Nephron progenitor cell (in vitro differentiated cells): ENCODE results near the gene MIGA1.
"Not testable (repeated sequence)": the region's sequence is repeated elsewhere in the genome, so short reads cannot be mapped to it uniquely, and the experiment has no call there.

Source experiments
- DNase-seq: peaks from one replicate; pipeline ENCODE4 v3.0.0; 2021
- H3K27ac Mint-ChIP-seq: 2 replicates; pipeline ENCODE4 v1.8.0; 2021; ENCODE audit warnings: mild to moderate bottlenecking, moderate library complexity, mixed read lengths
- H3K27me3 Mint-ChIP-seq: 2 replicates; pipeline ENCODE4 v1.8.0; 2021; ENCODE audit warnings: mild to moderate bottlenecking, low read depth, mixed read lengths; ENCODE audit not compliant: poor library complexity
- H3K36me3 Mint-ChIP-seq: 2 replicates; pipeline ENCODE4 v1.8.0; 2021; ENCODE audit warnings: low read depth, mixed read lengths
- H3K4me1 Mint-ChIP-seq: 2 replicates; pipeline ENCODE4 v1.8.0; 2021; ENCODE audit warnings: mixed read lengths
- H3K4me3 Mint-ChIP-seq: 2 replicates; pipeline ENCODE4 v1.8.0; 2021; ENCODE audit warnings: mild to moderate bottlenecking, moderate library complexity, mixed read lengths
- H3K9me3 Mint-ChIP-seq: 2 replicates; pipeline ENCODE4 v1.8.0; 2021; ENCODE audit warnings: mild to moderate bottlenecking, moderate library complexity, mixed read lengths
- CTCF ChIP-seq: fragments of 200-600 bp; sonication (generic); IDR thresholded peaks from 2 replicates; pipeline ENCODE4 v1.5.0; 2021; ENCODE audit warnings: antibody characterized with exemption

Gene MIGA1

GRCh38 chr1:77779529-77780281 is at the start of gene MIGA1:
TSS of gene MIGA1 (plus strand) at chr1:77779649. CDS start at chr1:77783253, 3,604 bp downstream.
- H3K4me1 Mint-ChIP-seq = peaks cover 26% of the 10 kb centered on the region
- DNase-seq = peak; percentile 78
- TF ChIP-seq CTCF = no peak
- H3K36me3 Mint-ChIP-seq = peaks cover 18% of the 10 kb centered on the region
- H3K4me3 Mint-ChIP-seq = peak within 1 kb of the TSS; percentile 98
- peak within 1 kb of the TSS; percentile 90 for H3K27ac Mint-ChIP-seq
- peaks cover 15% of the 10 kb centered on the region for H3K27me3 Mint-ChIP-seq
- no peaks in the 10 kb centered on the region for H3K9me3 Mint-ChIP-seq

- TF ChIP-seq CTCF = no peak
- no peak for DNase-seq
- H3K27ac Mint-ChIP-seq = no peak overlapping the region
- H3K4me3 Mint-ChIP-seq = no peak overlapping the region
- H3K27me3 Mint-ChIP-seq = no peaks in the 10 kb centered on the region
- H3K4me1 Mint-ChIP-seq = peaks cover 12% of the 10 kb centered on the region
- no peaks in the 10 kb centered on the region for H3K9me3 Mint-ChIP-seq
- peaks cover 57% of the 10 kb centered on the region for H3K36me3 Mint-ChIP-seq
These were observed 47.4 kb upstream of the MIGA1 start for GRCh38 chr1:77732090-77732489.

GRCh38 chr1:77739235-77739634 is 40.2 kb upstream of the MIGA1 start:
- Mint-ChIP-seq H3K4me3 (no peak overlapping the region), H3K27me3 (peaks cover 4% of the 10 kb centered on the region), H3K9me3 (no peaks in the 10 kb centered on the region), H3K4me1 (no peaks in the 10 kb centered on the region), H3K27ac (no peak overlapping the region), H3K36me3 (peaks cover 52% of the 10 kb centered on the region)
- DNase-seq = no peak
- no peak for TF ChIP-seq CTCF

- TF ChIP-seq CTCF = no peak
- DNase-seq = no peak
- Mint-ChIP-seq H3K4me3 (no peak overlapping the region), H3K36me3 (peaks cover 61% of the 10 kb centered on the region), H3K27ac (no peak overlapping the region), H3K27me3 (peaks cover 4% of the 10 kb centered on the region), H3K4me1 (peaks cover 7% of the 10 kb centered on the region), H3K9me3 (peaks cover 5% of the 10 kb centered on the region)
These were observed 38.1 kb upstream of the MIGA1 start for GRCh38 chr1:77741316-77741715.

- Mint-ChIP-seq H3K27me3 (peaks cover 4% of the 10 kb centered on the region), H3K36me3 (peaks cover 66% of the 10 kb centered on the region), H3K4me1 (peaks cover 7% of the 10 kb centered on the region), H3K9me3 (peaks cover 5% of the 10 kb centered on the region), H3K27ac (no peak overlapping the region), H3K4me3 (no peak overlapping the region)
- DNase-seq = no peak
- TF ChIP-seq CTCF = no peak
These were observed 37.4 kb upstream of the MIGA1 start for GRCh38 chr1:77742011-77742555.

GRCh38 chr1:77744576-77744975 is 34.9 kb upstream of the MIGA1 start:
- no peak overlapping the region for H3K27ac Mint-ChIP-seq
- no peak overlapping the region for H3K4me3 Mint-ChIP-seq
- DNase-seq = no peak
- peaks cover 5% of the 10 kb centered on the region for H3K9me3 Mint-ChIP-seq
- TF ChIP-seq CTCF = no peak
- H3K36me3 Mint-ChIP-seq = peaks cover 65% of the 10 kb centered on the region
- H3K4me1 Mint-ChIP-seq = peaks cover 7% of the 10 kb centered on the region
- H3K27me3 Mint-ChIP-seq = no peaks in the 10 kb centered on the region

GRCh38 chr1:77749489-77749888 is 30.0 kb upstream of the MIGA1 start:
- peaks cover 51% of the 10 kb centered on the region for H3K36me3 Mint-ChIP-seq
- not testable (repeated sequence) for H3K27ac Mint-ChIP-seq, H3K27me3 Mint-ChIP-seq, H3K4me3 Mint-ChIP-seq, H3K9me3 Mint-ChIP-seq, H3K4me1 Mint-ChIP-seq, DNase-seq
